Measurements from ENCODE around the gene GRIA1. TPM values are rescaled to one million over a fixed set of nuclear protein-coding genes. Genes with fewer than 3 reads are reported as not detected.

GRIA1 gene
- total RNA-seq, 1 experiment from 2014 or later = not detected

- ATAC-seq (no peak), DNase-seq (ENCODE audit: low read depth, low spot score) (no peak)
- no peaks in the 10 kb centered on the region for H3K4me1 ChIP-seq (ENCODE audit: control insufficient read depth, insufficient read depth, low read length)
- no TSS peak for BruUV-seq (replicated peaks)
- H3K27ac ChIP-seq (ENCODE audit: low read length) = no peak overlapping the region
- no peak for TF ChIP-seq SIN3A (IDR thresholded peaks at IDR 0.05; ENCODE audit: borderline replicate concordance, insufficient read depth, low read depth, low read length)
- no peak for TF ChIP-seq CTCF (IDR thresholded peaks at IDR 0.05)
- TF ChIP-seq TCF7L2 (IDR thresholded peaks at IDR 0.05; ENCODE audit: low read depth, low read length) = no peak
- no peak for TF ChIP-seq REST (IDR thresholded peaks at IDR 0.05; ENCODE audit: insufficient read depth in 1 of 2, low read depth in 2 of 2, low read length in 1 of 2)
- no peak for TF ChIP-seq POLR2AphosphoS5 (IDR thresholded peaks at IDR 0.05; ENCODE audit: low read depth, low read length)
- H3K4me3 ChIP-seq (ENCODE audit: low read depth in 2 of 2, low read length in 2 of 2) = no peak overlapping the region
- intact Hi-C loops (cut with micrococcal nuclease; ENCODE audit: unreplicated experiment) (no loop called here), in situ Hi-C loops (cut with HindIII; ENCODE audit: low pct_unique_long_range_greater_than_20kb, low sequenced_read_pairs) (no loop called here)
- no peaks in the 10 kb centered on the region for H3K27me3 ChIP-seq (ENCODE audit: control insufficient read depth, insufficient read depth, low read length)
- POLR2A ChIA-PET = no interaction called here
- CTCF ChIA-PET = no interaction called here
- no peaks in the 10 kb centered on the region for H3K9me3 ChIP-seq (ENCODE audit: control insufficient read depth, insufficient read depth, low read depth, low read length)
- H3K36me3 ChIP-seq (ENCODE audit: control insufficient read depth, insufficient read depth, low read length) = no peaks in the 10 kb centered on the region
Measured at GRCh38 chr5:153813901-153814300, 323.4 kb downstream of the GRIA1 start.

GRCh38 chr5:153816870-153817269, 326.4 kb downstream of the GRIA1 start:
- no TSS peak for BruUV-seq (replicated peaks)
- ChIA-PET CTCF (no interaction called here), POLR2A (no interaction called here)
- H3K27ac ChIP-seq (ENCODE audit: low read length) = no peak overlapping the region
- H3K4me3 ChIP-seq (ENCODE audit: low read depth in 2 of 2, low read length in 2 of 2) = no peak overlapping the region
- no peaks in the 10 kb centered on the region for H3K27me3 ChIP-seq (ENCODE audit: control insufficient read depth, insufficient read depth, low read length)
- TF ChIP-seq TCF7L2 (IDR thresholded peaks at IDR 0.05; ENCODE audit: low read depth, low read length) (no peak), REST (IDR thresholded peaks at IDR 0.05; ENCODE audit: insufficient read depth in 1 of 2, low read depth in 2 of 2, low read length in 1 of 2) (no peak), POLR2AphosphoS5 (IDR thresholded peaks at IDR 0.05; ENCODE audit: low read depth, low read length) (no peak), CTCF (IDR thresholded peaks at IDR 0.05) (no peak), SIN3A (IDR thresholded peaks at IDR 0.05; ENCODE audit: borderline replicate concordance, insufficient read depth, low read depth, low read length) (no peak)
- no peaks in the 10 kb centered on the region for H3K4me1 ChIP-seq (ENCODE audit: control insufficient read depth, insufficient read depth, low read length)
- ATAC-seq (no peak), DNase-seq (ENCODE audit: low read depth, low spot score) (no peak)
- H3K36me3 ChIP-seq (ENCODE audit: control insufficient read depth, insufficient read depth, low read length) = no peaks in the 10 kb centered on the region
- in situ Hi-C loops (cut with HindIII; ENCODE audit: low pct_unique_long_range_greater_than_20kb, low sequenced_read_pairs) (no loop called here), intact Hi-C loops (cut with micrococcal nuclease; ENCODE audit: unreplicated experiment) (no loop called here)
- no peaks in the 10 kb centered on the region for H3K9me3 ChIP-seq (ENCODE audit: control insufficient read depth, insufficient read depth, low read depth, low read length)
